NK-92 treated with Interleukin-12 subunit alpha and Interleukin-12 subunit beta, amount 100 ng/mL, for 24 hours (cell line): ENCODE data around the gene KCNF1.

Experiments used
- DNase-seq: peaks from one replicate; lab custom pipeline; 2025; lab: John Stamatoyannopoulos, UW

The KCNF1 gene

GRCh38 chr2:10901160-10901939, 10.4 kb upstream of the KCNF1 start:
- DNase-seq: no peak

- no peak for DNase-seq
These were observed 7.9 kb upstream of the KCNF1 start for GRCh38 chr2:10903861-10904210.

GRCh38 chr2:10904455-10904854, 7.3 kb upstream of the KCNF1 start:
- no peak for DNase-seq

GRCh38 chr2:10905006-10905861, 6.5 kb upstream of the KCNF1 start:
- no peak for DNase-seq

- DNase-seq: no peak
These were observed 5.9 kb upstream of the KCNF1 start for GRCh38 chr2:10905862-10906143.

GRCh38 chr2:10906926-10907625, 4.7 kb upstream of the KCNF1 start:
- DNase-seq: no peak

GRCh38 chr2:10908195-10908594, 3.5 kb upstream of the KCNF1 start:
- no peak for DNase-seq

GRCh38 chr2:10909050-10909995, 2.4 kb upstream of the KCNF1 start:
- no peak for DNase-seq

- no peak for DNase-seq
These were observed 1.8 kb upstream of the KCNF1 start for GRCh38 chr2:10909996-10910341.

GRCh38 chr2:10910625-10911024, 1.1 kb upstream of the KCNF1 start:
- no peak for DNase-seq

- DNase-seq: no peak
These were observed 470 bp downstream of the KCNF1 start for GRCh38 chr2:10912076-10912731.

- no peak for DNase-seq
These were observed 1.2 kb downstream of the KCNF1 start for GRCh38 chr2:10912796-10913455.

GRCh38 chr2:10913501-10914271, 2.0 kb downstream of the KCNF1 start:
- no peak for DNase-seq

- no peak for DNase-seq
These were observed 2.5 kb downstream of the KCNF1 start for GRCh38 chr2:10914272-10914693.

GRCh38 chr2:10915236-10915635, 3.5 kb downstream of the KCNF1 start:
- no peak for DNase-seq

- DNase-seq: no peak
These were observed 4.1 kb downstream of the KCNF1 start for GRCh38 chr2:10915731-10916276.

GRCh38 chr2:10916953-10917352, 5.2 kb downstream of the KCNF1 start:
- no peak for DNase-seq

GRCh38 chr2:10917927-10918326, 6.2 kb downstream of the KCNF1 start:
- DNase-seq: no peak

- no peak for DNase-seq
These were observed 7.1 kb downstream of the KCNF1 start for GRCh38 chr2:10918661-10919409.
